Adrenal gland (tissue), 5 donors: ENCODE measurements around the gene ADAMTS17.

Source experiments
- CTCF ChIP-seq, 6 experiments: fragments of 450-650 bp in 4 of 6; fragments of 200-600 bp in 2 of 6; sonication (generic) in 1 of 6; IDR thresholded peaks; 1 replicate in 5 of 6; 2 replicates in 1 of 6; pipeline versions ENCODE4 v1.5.1 to v1.8.0; 2016 to 2021; ENCODE audit warnings: antibody characterized with exemption in 6 of 6, mild to moderate bottlenecking in 2 of 6, moderate library complexity in 1 of 6
- POLR2A ChIP-seq, 2 donors: fragments of 450-650 bp; IDR thresholded peaks; one replicate each; pipeline ENCODE4 v1.6.1; 2017; ENCODE audit warnings: antibody characterized with exemption in 2 of 2, mild to moderate bottlenecking in 2 of 2, moderate library complexity in 1 of 2
- donor health status: DM: no; HTN: no; CAD: no.

GRCh38 chr15:100042558-100042957, 299.2 kb downstream of the ADAMTS17 start:
- TF ChIP-seq POLR2A (IDR thresholded peaks at IDR 0.05), result no peak
- TF ChIP-seq CTCF (IDR thresholded peaks at IDR 0.05), result no peak
